Measurements from ENCODE around the gene KCNQ1OT1.

KCNQ1OT1 gene

GRCh38 chr11:2699531-2700414 lies at the start of gene KCNQ1OT1:
KCNQ1OT1 (minus strand) TSS chr11:2699994.
- CTCF ChIA-PET: interaction anchor here (0.9 kb wide), 1 partner anchor 284 kb away, joined by 3 read pairs; no protein-coding TSS in a partner anchor
- POLR2A ChIA-PET: interaction anchor here (0.5 to 1.3 kb wide), 20 partner anchors 8 to 299 kb away, joined by 3 to 13 read pairs (median 4); a partner anchor contains a TSS
- H3K4me3 ChIP-seq (ENCODE audit: low read depth, low read length): peak within 1 kb of the TSS; percentile 76
- no peaks in the 10 kb centered on the region for H3K4me1 ChIP-seq (ENCODE audit: control insufficient read depth, insufficient read depth, low read length)
- peak within 1 kb of the TSS; percentile 75; the same call in 1 of the 2 replicates for H3K27ac ChIP-seq (ENCODE audit: extremely low read depth, low read depth, low read length)
- no peaks in the 10 kb centered on the region for H3K9me3 ChIP-seq (ENCODE audit: control insufficient read depth, insufficient read depth, low read depth, low read length)
- peaks cover 0 to 5% of the 10 kb centered on the region in 2 experiments; a peak in 1 of 3 replicates for H3K36me3 ChIP-seq (ENCODE audit: control insufficient read depth in 2 of 2, insufficient read depth in 1 of 2, low read length in 2 of 2)
- TF ChIP-seq KLF1 (tag by site-specific recombination; IDR thresholded peaks at IDR 0.05) (peak; percentile 14; the same call in 1 of the 2 replicates), ZNF24 (tag by site-specific recombination; IDR thresholded peaks at IDR 0.05) (no peak), ZNF184 (tag by site-specific recombination; IDR thresholded peaks at IDR 0.05) (no peak), SP2 (tag by site-specific recombination; IDR thresholded peaks at IDR 0.05) (peak; percentile 93), ZNF837 (tag by site-specific recombination; IDR thresholded peaks at IDR 0.05) (no peak), ZNF830 (tag by site-specific recombination; IDR thresholded peaks at IDR 0.05; ENCODE audit: low read depth) (no peak), KLF16 (tag by site-specific recombination; IDR thresholded peaks at IDR 0.05) (no peak), ZNF10 (tag by site-specific recombination; IDR thresholded peaks at IDR 0.05) (peak; percentile 30; the same call in 1 of the 2 replicates), ZBTB10 (tag by site-specific recombination; IDR thresholded peaks at IDR 0.05) (peak; percentile 51; the same call in 1 of the 2 replicates), KLF10 (tag by site-specific recombination; IDR thresholded peaks at IDR 0.05) (peak; percentile 63), ZNF239 (tag by site-specific recombination; IDR thresholded peaks at IDR 0.05) (no peak), ZNF692 (tag by site-specific recombination; IDR thresholded peaks at IDR 0.05) (0 out of 2 replicates have a peak, but pooled peaks have one; percentile 9), ZXDB (tag by site-specific recombination; IDR thresholded peaks at IDR 0.05) (no peak), GLIS1 (tag by site-specific recombination; IDR thresholded peaks at IDR 0.05) (peak; percentile 91), ZNF266 (tag by site-specific recombination; IDR thresholded peaks at IDR 0.05; ENCODE audit: low read depth) (no peak), ZNF148 (tag by site-specific recombination; IDR thresholded peaks at IDR 0.05; ENCODE audit: borderline replicate concordance) (no peak), ZBTB7A (tag by site-specific recombination; IDR thresholded peaks at IDR 0.05; ENCODE audit: low read depth) (no peak), PRDM10 (tag by site-specific recombination; IDR thresholded peaks at IDR 0.05) (no peak), ZIC2 (tag by site-specific recombination; IDR thresholded peaks at IDR 0.05) (peak; percentile 71), KLF7 (tag by site-specific recombination; IDR thresholded peaks at IDR 0.05; ENCODE audit: borderline replicate concordance) (0 out of 2 replicates have a peak, but pooled peaks have one; percentile 27)
- TF ChIP-seq, protein P1, sequence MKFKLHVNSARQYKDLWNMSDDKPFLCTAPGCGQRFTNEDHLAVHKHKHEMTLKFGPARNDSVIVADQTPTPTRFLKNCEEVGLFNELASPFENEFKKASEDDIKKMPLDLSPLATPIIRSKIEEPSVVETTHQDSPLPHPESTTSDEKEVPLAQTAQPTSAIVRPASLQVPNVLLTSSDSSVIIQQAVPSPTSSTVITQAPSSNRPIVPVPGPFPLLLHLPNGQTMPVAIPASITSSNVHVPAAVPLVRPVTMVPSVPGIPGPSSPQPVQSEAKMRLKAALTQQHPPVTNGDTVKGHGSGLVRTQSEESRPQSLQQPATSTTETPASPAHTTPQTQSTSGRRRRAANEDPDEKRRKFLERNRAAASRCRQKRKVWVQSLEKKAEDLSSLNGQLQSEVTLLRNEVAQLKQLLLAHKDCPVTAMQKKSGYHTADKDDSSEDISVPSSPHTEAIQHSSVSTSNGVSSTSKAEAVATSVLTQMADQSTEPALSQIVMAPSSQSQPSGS (tag by site-specific recombination; IDR thresholded peaks at IDR 0.05; ENCODE audit: low read depth): no peak
- TF ChIP-seq, protein P2, sequence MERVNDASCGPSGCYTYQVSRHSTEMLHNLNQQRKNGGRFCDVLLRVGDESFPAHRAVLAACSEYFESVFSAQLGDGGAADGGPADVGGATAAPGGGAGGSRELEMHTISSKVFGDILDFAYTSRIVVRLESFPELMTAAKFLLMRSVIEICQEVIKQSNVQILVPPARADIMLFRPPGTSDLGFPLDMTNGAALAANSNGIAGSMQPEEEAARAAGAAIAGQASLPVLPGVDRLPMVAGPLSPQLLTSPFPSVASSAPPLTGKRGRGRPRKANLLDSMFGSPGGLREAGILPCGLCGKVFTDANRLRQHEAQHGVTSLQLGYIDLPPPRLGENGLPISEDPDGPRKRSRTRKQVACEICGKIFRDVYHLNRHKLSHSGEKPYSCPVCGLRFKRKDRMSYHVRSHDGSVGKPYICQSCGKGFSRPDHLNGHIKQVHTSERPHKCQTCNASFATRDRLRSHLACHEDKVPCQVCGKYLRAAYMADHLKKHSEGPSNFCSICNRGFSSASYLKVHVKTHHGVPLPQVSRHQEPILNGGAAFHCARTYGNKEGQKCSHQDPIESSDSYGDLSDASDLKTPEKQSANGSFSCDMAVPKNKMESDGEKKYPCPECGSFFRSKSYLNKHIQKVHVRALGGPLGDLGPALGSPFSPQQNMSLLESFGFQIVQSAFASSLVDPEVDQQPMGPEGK (tag by site-specific recombination; IDR thresholded peaks at IDR 0.05): peak; percentile 93

Measured in HEK293 (cell line).